ENCODE data around the gene CHST11.

CHST11 gene

GRCh38 chr12:104635607-104636343 lies 179.0 kb downstream of the CHST11 start:
- CTCF ChIA-PET, result interaction anchor here (0.7 to 1.6 kb wide), 3 partner anchors 20 to 478 kb away, joined by 3 read pairs; no protein-coding TSS in a partner anchor
- H3K9me3 Mint-ChIP-seq, result peaks cover 18% of the 10 kb centered on the region
- peaks cover 16% of the 10 kb centered on the region for H3K4me1 Mint-ChIP-seq
- H3K27me3 Mint-ChIP-seq, result no peaks in the 10 kb centered on the region
- peak overlapping the region; percentile 3 for H3K27ac Mint-ChIP-seq
- no peak overlapping the region for H3K4me3 Mint-ChIP-seq
- DNase-seq, result no peak
- H3K36me3 Mint-ChIP-seq, result peaks cover 41% of the 10 kb centered on the region

GRCh38 chr12:104636496-104636895 lies 179.7 kb downstream of the CHST11 start:
- H3K4me3 Mint-ChIP-seq, result no peak overlapping the region
- CTCF ChIA-PET, result interaction anchor here (0.7 kb wide), 2 partner anchors 21 to 478 kb away, joined by 3 read pairs; no protein-coding TSS in a partner anchor
- peaks cover 16% of the 10 kb centered on the region for H3K4me1 Mint-ChIP-seq
- peaks cover 41% of the 10 kb centered on the region for H3K36me3 Mint-ChIP-seq
- no peaks in the 10 kb centered on the region for H3K27me3 Mint-ChIP-seq
- H3K27ac Mint-ChIP-seq, result no peak overlapping the region
- H3K9me3 Mint-ChIP-seq, result peaks cover 21% of the 10 kb centered on the region
- no peak for DNase-seq

GRCh38 chr12:104637604-104638003 lies 180.9 kb downstream of the CHST11 start:
- H3K9me3 Mint-ChIP-seq, result peaks cover 21% of the 10 kb centered on the region
- peaks cover 16% of the 10 kb centered on the region for H3K4me1 Mint-ChIP-seq
- no peak overlapping the region for H3K4me3 Mint-ChIP-seq
- H3K27ac Mint-ChIP-seq, result no peak overlapping the region
- no peaks in the 10 kb centered on the region for H3K27me3 Mint-ChIP-seq
- H3K36me3 Mint-ChIP-seq, result peaks cover 40% of the 10 kb centered on the region
- CTCF ChIA-PET, result no interaction called here
- no peak for DNase-seq

GRCh38 chr12:104638218-104638850 lies 181.6 kb downstream of the CHST11 start:
- Mint-ChIP-seq H3K4me3 (no peak overlapping the region), H3K9me3 (peaks cover 21% of the 10 kb centered on the region), H3K4me1 (peaks cover 19% of the 10 kb centered on the region), H3K27ac (no peak overlapping the region), H3K36me3 (peaks cover 41% of the 10 kb centered on the region), H3K27me3 (no peaks in the 10 kb centered on the region)
- DNase-seq, result no peak
- CTCF ChIA-PET, result no interaction called here

- Mint-ChIP-seq H3K27ac (no peak overlapping the region), H3K27me3 (no peaks in the 10 kb centered on the region), H3K9me3 (peaks cover 19% of the 10 kb centered on the region), H3K4me1 (peaks cover 24% of the 10 kb centered on the region), H3K4me3 (no peak overlapping the region), H3K36me3 (peaks cover 41% of the 10 kb centered on the region)
- CTCF ChIA-PET, result no interaction called here
- DNase-seq, result no peak
Measured at GRCh38 chr12:104638851-104639240, 182.1 kb downstream of the CHST11 start.

GRCh38 chr12:104640956-104641355 lies 184.2 kb downstream of the CHST11 start:
- H3K27me3 Mint-ChIP-seq, result no peaks in the 10 kb centered on the region
- no peak overlapping the region for H3K27ac Mint-ChIP-seq
- H3K9me3 Mint-ChIP-seq, result peaks cover 19% of the 10 kb centered on the region
- H3K36me3 Mint-ChIP-seq, result peaks cover 48% of the 10 kb centered on the region
- no peak overlapping the region for H3K4me3 Mint-ChIP-seq
- CTCF ChIA-PET, result no interaction called here
- no peak for DNase-seq
- peaks cover 36% of the 10 kb centered on the region for H3K4me1 Mint-ChIP-seq

GRCh38 chr12:104641862-104642261 lies 185.1 kb downstream of the CHST11 start:
- CTCF ChIA-PET, result no interaction called here
- no peaks in the 10 kb centered on the region for H3K27me3 Mint-ChIP-seq
- H3K4me1 Mint-ChIP-seq, result peaks cover 41% of the 10 kb centered on the region
- DNase-seq, result no peak
- H3K27ac Mint-ChIP-seq, result no peak overlapping the region
- no peak overlapping the region for H3K4me3 Mint-ChIP-seq
- H3K9me3 Mint-ChIP-seq, result peaks cover 19% of the 10 kb centered on the region
- peaks cover 54% of the 10 kb centered on the region for H3K36me3 Mint-ChIP-seq

- Mint-ChIP-seq H3K4me1 (peaks cover 33% of the 10 kb centered on the region), H3K36me3 (peaks cover 55% of the 10 kb centered on the region), H3K27ac (peak overlapping the region; percentile 81), H3K27me3 (no peaks in the 10 kb centered on the region), H3K4me3 (no peak overlapping the region), H3K9me3 (peaks cover 19% of the 10 kb centered on the region)
- DNase-seq, result no peak
- CTCF ChIA-PET, result no interaction called here
Measured at GRCh38 chr12:104643093-104643818, 186.5 kb downstream of the CHST11 start.

GRCh38 chr12:104643819-104644669 lies 187.3 kb downstream of the CHST11 start:
- H3K9me3 Mint-ChIP-seq, result peaks cover 19% of the 10 kb centered on the region
- peaks cover 26% of the 10 kb centered on the region for H3K4me1 Mint-ChIP-seq
- CTCF ChIA-PET, result no interaction called here
- peak overlapping the region; percentile 81 for H3K27ac Mint-ChIP-seq
- H3K4me3 Mint-ChIP-seq, result no peak overlapping the region
- DNase-seq, result no peak
- H3K27me3 Mint-ChIP-seq, result no peaks in the 10 kb centered on the region
- peaks cover 53% of the 10 kb centered on the region for H3K36me3 Mint-ChIP-seq

- Mint-ChIP-seq H3K9me3 (no peaks in the 10 kb centered on the region), H3K4me1 (peaks cover 23% of the 10 kb centered on the region), H3K36me3 (peaks cover 32% of the 10 kb centered on the region), H3K27me3 (no peaks in the 10 kb centered on the region), H3K27ac (no peak overlapping the region), H3K4me3 (no peak overlapping the region)
- no peak for DNase-seq
- CTCF ChIA-PET, result no interaction called here
Measured at GRCh38 chr12:104648756-104649155, 192.0 kb downstream of the CHST11 start.

- peaks cover 17% of the 10 kb centered on the region for H3K4me1 Mint-ChIP-seq
- CTCF ChIA-PET, result interaction anchor here (0.6 to 0.7 kb wide), 2 partner anchors 10 to 12 kb away, joined by 3 read pairs; no protein-coding TSS in a partner anchor
- no peak overlapping the region for H3K4me3 Mint-ChIP-seq
- no peaks in the 10 kb centered on the region for H3K9me3 Mint-ChIP-seq
- no peaks in the 10 kb centered on the region for H3K27me3 Mint-ChIP-seq
- no peak for DNase-seq
- H3K27ac Mint-ChIP-seq, result no peak overlapping the region
- H3K36me3 Mint-ChIP-seq, result peaks cover 30% of the 10 kb centered on the region
Measured at GRCh38 chr12:104649217-104649824, 192.6 kb downstream of the CHST11 start.

GRCh38 chr12:104649921-104650320 lies 193.2 kb downstream of the CHST11 start:
- peaks cover 12% of the 10 kb centered on the region for H3K4me1 Mint-ChIP-seq

GRCh38 chr12:104650541-104650940 lies 193.8 kb downstream of the CHST11 start:
- Mint-ChIP-seq H3K27me3 (no peaks in the 10 kb centered on the region), H3K27ac (no peak overlapping the region), H3K36me3 (peaks cover 25% of the 10 kb centered on the region), H3K4me3 (no peak overlapping the region), H3K4me1 (peaks cover 12% of the 10 kb centered on the region), H3K9me3 (no peaks in the 10 kb centered on the region)
- no peak for DNase-seq
- CTCF ChIA-PET, result interaction anchor here (1.6 kb wide), 1 partner anchor 16 kb away, joined by 3 read pairs; no protein-coding TSS in a partner anchor

More at GRCh38 chr12:104649921-104650320, 193.2 kb downstream of the CHST11 start:
- H3K27ac Mint-ChIP-seq, result no peak overlapping the region
- no peaks in the 10 kb centered on the region for H3K9me3 Mint-ChIP-seq
- CTCF ChIA-PET, result interaction anchor here (0.6 to 0.7 kb wide), 2 partner anchors 10 to 11 kb away, joined by 3 read pairs; no protein-coding TSS in a partner anchor
- peaks cover 25% of the 10 kb centered on the region for H3K36me3 Mint-ChIP-seq
- no peak for DNase-seq
- no peak overlapping the region for H3K4me3 Mint-ChIP-seq
- no peaks in the 10 kb centered on the region for H3K27me3 Mint-ChIP-seq

All from activated naive CD4-positive, alpha-beta T cell treated with anti-CD3 and anti-CD28 coated beads, Interleukin-2, amount 10 ng/mL, durations not matched to agents 7 days and 5 days (primary cell).